SK-N-MC (cell line): Measurements from ENCODE around the gene FGF3.

Experiments used
- DNase-seq: peaks from one replicate; pipeline ENCODE4 v3.0.0-alpha.2; 2011; ENCODE audit warnings: low read depth, low spot score
- H3K27ac ChIP-seq: fragments of 200-600 bp; sonication (generic); 2 replicates; pipeline ENCODE4 v1.5.1; 2016; ENCODE audit warnings: mixed run types
- H3K36me3 ChIP-seq: fragments of 200-600 bp; sonication (generic); 2 replicates; pipeline ENCODE4 v1.6.1; 2017; ENCODE audit warnings: antibody characterized with exemption, low read length, mixed read lengths; ENCODE audit not compliant: insufficient read depth
- H3K4me3 ChIP-seq: fragments of 200-600 bp; sonication (generic); 2 replicates; pipeline ENCODE4 v1.5.1; 2016
- H3K9ac ChIP-seq: fragments of 200-600 bp; sonication (generic); 2 replicates; pipeline ENCODE4 v1.8.0; 2017; ENCODE audit warnings: mixed run types, mixed read lengths; ENCODE audit not compliant: insufficient read length
- H3K9me3 ChIP-seq: fragments of 200-600 bp; sonication (generic); 2 replicates; pipeline ENCODE4 v1.6.1; 2017; ENCODE audit warnings: low read depth, mild to moderate bottlenecking, antibody characterized with exemption, low read length, moderate library complexity, mixed read lengths
- EZH2 ChIP-seq: fragments of 200-600 bp; sonication (generic); IDR thresholded peaks from one replicate; pipeline ENCODE4 v1.6.1; 2017; ENCODE audit warnings: antibody characterized with exemption
- FOXP2 ChIP-seq: optimal IDR thresholded peaks from 2 replicates; pipeline ENCODE3; 2011; ENCODE audit warnings: mild to moderate bottlenecking, moderate library complexity; ENCODE audit not compliant: insufficient read depth; ENCODE audit errors: extremely low read length, control extremely low read depth
- POLR2AphosphoS5 ChIP-seq: IDR thresholded peaks from 2 replicates; pipeline ENCODE4 v1.6.1; 2012; ENCODE audit warnings: mild to moderate bottlenecking, low read depth, low read length, borderline replicate concordance

FGF3 gene

DNA sequence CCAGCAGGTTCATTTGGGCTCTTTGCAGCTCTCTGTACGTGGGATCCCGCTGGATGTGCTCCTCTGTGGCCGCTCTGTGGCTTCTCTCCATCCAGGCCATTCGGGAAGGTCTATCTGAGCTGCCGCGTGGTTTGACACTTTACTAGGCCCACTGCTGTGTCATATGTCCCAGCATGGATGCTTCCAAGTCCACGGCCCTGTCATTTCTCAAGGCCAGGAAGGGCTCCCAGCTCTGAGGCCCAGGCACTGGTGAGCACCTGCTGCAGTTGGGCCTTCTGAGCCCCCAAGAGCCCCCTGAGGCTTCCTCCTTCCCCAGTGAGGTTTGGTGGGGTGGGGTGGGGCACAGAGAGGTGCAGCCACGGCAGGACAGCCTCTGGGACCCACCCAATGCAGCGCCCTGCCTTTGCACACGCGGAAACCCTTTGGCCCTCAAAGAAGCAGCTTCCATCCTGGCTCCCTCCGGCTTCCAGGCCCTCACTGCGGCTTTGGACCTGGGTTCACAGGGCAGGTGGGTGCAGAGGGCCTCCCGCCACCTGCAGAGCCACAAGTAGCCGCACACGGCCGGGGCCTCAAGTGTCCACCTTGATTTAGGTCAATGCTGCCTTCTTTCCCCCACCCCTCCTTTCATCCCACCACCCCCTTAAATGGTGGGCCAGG, 44.5 kb upstream of the FGF3 start:
- Histone ChIP-seq H3K27ac (no peak overlapping the region), H3K9me3 (no peaks in the 10 kb centered on the region), H3K9ac (no peak overlapping the region), H3K36me3 (no peaks in the 10 kb centered on the region), H3K4me3 (no peak overlapping the region)
- TF ChIP-seq POLR2AphosphoS5: no peak
- TF ChIP-seq FOXP2: no peak
- TF ChIP-seq EZH2: no peak
- DNase-seq: no peak

DNA sequence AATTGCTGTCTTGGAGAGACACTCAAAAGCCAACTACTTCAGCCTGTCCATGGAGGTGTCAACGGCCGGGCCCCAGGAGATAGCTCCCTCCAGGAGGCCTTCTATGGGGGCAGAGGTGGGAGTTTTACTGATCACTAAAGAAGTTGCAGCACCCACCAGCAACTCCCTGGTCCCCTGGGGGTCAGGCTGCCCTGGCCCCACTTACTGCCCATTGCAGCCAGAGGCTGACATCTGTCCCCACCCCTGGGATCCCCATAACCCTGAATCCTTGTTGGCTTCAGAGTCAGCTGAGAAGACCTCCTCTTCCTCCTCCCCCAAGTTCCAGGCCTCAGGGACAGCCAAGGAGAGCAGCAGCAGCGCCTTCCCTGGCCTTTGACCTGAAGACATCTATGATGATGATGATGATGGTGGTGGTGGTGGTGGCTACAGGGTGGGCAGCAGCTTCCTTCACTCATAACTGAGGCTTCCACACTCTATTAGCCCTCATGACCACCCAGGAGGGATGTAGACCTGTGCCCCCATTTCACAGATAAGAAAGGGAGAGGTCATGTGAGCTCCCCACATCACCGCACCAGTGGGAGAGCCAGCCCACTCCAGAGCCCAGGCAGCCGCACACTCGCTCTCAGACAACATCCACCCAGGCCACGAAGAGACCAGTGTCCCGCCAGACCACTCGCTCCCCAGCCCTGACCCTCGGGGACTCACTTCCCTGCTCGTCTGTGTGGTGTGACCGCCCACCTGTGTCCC, 43.8 kb upstream of the FGF3 start:
- H3K36me3 ChIP-seq: no peaks in the 10 kb centered on the region
- no peak overlapping the region for H3K4me3 ChIP-seq
- DNase-seq: no peak
- no peak overlapping the region for H3K9ac ChIP-seq
- no peak overlapping the region for H3K27ac ChIP-seq
- TF ChIP-seq FOXP2: no peak
- no peak for TF ChIP-seq POLR2AphosphoS5
- no peak for TF ChIP-seq EZH2
- no peaks in the 10 kb centered on the region for H3K9me3 ChIP-seq

- Histone ChIP-seq H3K27ac (no peak overlapping the region), H3K9me3 (no peaks in the 10 kb centered on the region), H3K4me3 (no peak overlapping the region), H3K36me3 (no peaks in the 10 kb centered on the region), H3K9ac (no peak overlapping the region)
- DNase-seq: no peak
- no peak for TF ChIP-seq POLR2AphosphoS5
- no peak for TF ChIP-seq EZH2
- TF ChIP-seq FOXP2: no peak
Measured at GRCh38 chr11:69862331-69862771, 43.1 kb upstream of the FGF3 start.

GRCh38 chr11:69861901-69862300, 42.7 kb upstream of the FGF3 start:
- TF ChIP-seq FOXP2 (no peak), POLR2AphosphoS5 (no peak), EZH2 (no peak)
- Histone ChIP-seq H3K9me3 (no peaks in the 10 kb centered on the region), H3K4me3 (no peak overlapping the region), H3K9ac (no peak overlapping the region), H3K27ac (no peak overlapping the region), H3K36me3 (no peaks in the 10 kb centered on the region)
- DNase-seq: no peak

DNA sequence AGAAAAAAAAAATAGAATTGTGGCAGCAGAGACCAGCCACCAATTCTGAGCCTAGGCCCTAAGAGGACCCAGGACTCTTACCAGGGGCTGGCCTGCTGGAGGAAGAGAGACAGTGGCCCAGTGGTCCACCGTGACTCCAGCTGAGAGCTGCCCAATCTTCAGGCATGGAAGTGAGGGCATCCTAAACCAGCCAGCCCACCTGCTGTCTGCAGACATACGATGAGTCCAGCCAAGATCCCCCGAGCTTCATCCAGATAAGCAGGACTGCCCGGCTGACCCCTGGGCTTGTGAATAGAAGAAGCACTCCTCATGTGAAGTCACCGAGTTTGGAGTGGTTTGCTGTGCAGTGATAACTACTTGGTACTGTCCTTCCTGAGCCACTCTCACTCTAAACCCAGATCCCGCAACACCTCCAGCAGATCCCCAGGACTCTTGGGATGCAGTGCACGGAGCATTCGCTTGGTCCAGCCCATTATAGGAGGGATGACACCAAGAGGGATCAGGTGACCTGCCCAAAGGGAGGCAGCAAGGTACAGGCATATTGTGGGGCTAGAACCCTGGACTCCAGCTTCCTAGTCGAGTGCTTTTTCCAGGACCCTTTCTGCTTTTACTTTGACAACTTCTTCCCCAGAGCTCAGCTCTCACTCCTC, 41.7 kb upstream of the FGF3 start:
- no peaks in the 10 kb centered on the region for H3K36me3 ChIP-seq
- DNase-seq: no peak
- no peak overlapping the region for H3K27ac ChIP-seq
- TF ChIP-seq EZH2 (no peak), FOXP2 (no peak), POLR2AphosphoS5 (no peak)
- H3K4me3 ChIP-seq: no peak overlapping the region
- H3K9ac ChIP-seq: no peak overlapping the region
- H3K9me3 ChIP-seq: no peaks in the 10 kb centered on the region

- Histone ChIP-seq H3K27ac (no peak overlapping the region), H3K9ac (no peak overlapping the region), H3K9me3 (no peaks in the 10 kb centered on the region), H3K4me3 (no peak overlapping the region), H3K36me3 (no peaks in the 10 kb centered on the region)
- TF ChIP-seq FOXP2 (no peak), EZH2 (no peak), POLR2AphosphoS5 (no peak)
- no peak for DNase-seq
Measured at GRCh38 chr11:69860244-69860643, 41.0 kb upstream of the FGF3 start.

DNA sequence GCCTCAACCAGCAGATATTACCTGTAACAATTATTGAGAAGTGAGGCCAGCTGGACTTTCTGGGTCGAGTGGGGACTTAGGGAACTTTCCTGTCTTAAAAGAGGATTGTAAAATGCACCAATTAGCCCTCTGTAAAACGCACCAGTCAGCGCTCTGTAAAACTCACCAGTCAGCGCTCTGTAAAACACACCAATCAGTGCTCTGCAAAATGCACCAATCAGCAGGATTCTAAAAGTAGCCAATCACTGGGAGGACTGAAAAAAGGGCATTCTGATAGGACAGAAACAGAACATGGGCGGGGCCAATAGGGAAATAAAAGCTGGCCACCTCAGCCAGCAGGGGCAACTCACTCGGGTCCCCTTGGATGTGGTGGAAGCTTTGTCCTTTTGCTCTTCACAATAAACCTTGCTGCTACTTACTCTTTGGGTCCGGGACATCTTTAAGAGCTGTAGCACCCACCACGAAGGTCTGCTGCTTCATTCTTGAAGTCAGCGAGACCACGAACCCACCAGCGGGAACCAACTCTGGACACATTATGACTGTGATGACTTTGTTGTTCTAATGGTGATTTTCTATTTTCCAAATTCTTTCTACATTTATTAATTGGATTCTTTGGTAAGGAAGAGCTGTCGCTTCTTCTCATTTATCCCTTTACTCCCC, 40.2 kb upstream of the FGF3 start:
- Histone ChIP-seq H3K36me3 (no peaks in the 10 kb centered on the region), H3K9me3 (no peaks in the 10 kb centered on the region), H3K4me3 (no peak overlapping the region), H3K27ac (no peak overlapping the region), H3K9ac (no peak overlapping the region)
- no peak for TF ChIP-seq FOXP2
- no peak for TF ChIP-seq POLR2AphosphoS5
- no peak for TF ChIP-seq EZH2
- DNase-seq: no peak

DNA sequence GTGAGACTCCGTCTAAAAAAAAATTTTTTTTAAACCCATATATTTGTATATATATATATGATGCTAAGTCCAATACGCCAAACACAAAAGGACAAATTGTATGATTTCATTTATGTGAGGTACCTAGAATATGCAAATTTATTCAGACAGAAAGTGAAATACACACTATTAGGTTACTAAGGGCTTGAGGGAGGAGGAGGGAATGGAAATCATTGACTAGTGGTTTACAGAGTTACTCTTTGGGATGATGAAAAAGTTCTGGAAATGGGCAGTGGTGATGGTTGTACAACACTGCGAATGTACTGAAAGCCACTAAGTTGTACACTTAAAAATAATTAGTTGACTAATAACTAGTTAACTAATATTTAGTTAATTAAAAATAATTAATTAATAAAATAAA, 36.2 kb upstream of the FGF3 start:
- no peaks in the 10 kb centered on the region for H3K36me3 ChIP-seq
- no peak overlapping the region for H3K27ac ChIP-seq
- H3K9ac ChIP-seq: no peak overlapping the region
- H3K4me3 ChIP-seq: no peak overlapping the region
- no peaks in the 10 kb centered on the region; the same call in 1 of the 2 replicates for H3K9me3 ChIP-seq
- no peak for DNase-seq
- TF ChIP-seq POLR2AphosphoS5: no peak
- TF ChIP-seq EZH2: no peak
- no peak for TF ChIP-seq FOXP2
